Stimulated activated CD4-positive, alpha-beta T cell treated with anti-CD3 and anti-CD28 coated beads, TNF-alpha, amount 100 ng/mL, for 4 hours (primary cell): ENCODE results near the gene FSTL4.
"Not testable (repeated sequence)": the region's sequence is repeated elsewhere in the genome, so short reads cannot be mapped to it uniquely, and the experiment has no call there.

Source experiments
- DNase-seq, 3 experiments: peaks; one replicate each; pipeline ENCODE4 v3.0.0-alpha.2; 2020; ENCODE audit warnings: low read depth in 3 of 3

The FSTL4 gene

DNA sequence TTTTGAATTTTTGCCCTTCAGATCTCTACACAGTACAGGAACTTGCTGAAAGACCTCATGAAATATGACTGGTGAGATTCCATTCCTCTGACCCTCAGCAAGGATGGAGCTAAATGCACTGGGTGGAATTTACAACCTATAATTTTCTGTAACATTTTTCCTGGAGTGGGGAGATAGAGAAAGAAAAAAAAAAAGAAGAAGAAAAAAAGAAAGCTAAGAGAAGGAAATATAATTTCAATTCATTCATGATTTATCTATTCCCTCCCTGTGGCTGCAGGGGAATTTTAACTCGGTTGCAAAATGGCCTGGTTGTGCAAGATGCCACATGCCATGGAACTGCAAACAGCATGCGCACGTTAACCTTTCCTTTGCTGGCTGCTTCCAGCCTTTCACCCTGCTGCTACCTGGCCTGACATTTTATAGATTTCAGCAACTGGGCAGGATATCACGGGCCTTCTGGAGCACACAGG, 155.4 kb downstream of the FSTL4 start:
- DNase-seq = no peak

DNA sequence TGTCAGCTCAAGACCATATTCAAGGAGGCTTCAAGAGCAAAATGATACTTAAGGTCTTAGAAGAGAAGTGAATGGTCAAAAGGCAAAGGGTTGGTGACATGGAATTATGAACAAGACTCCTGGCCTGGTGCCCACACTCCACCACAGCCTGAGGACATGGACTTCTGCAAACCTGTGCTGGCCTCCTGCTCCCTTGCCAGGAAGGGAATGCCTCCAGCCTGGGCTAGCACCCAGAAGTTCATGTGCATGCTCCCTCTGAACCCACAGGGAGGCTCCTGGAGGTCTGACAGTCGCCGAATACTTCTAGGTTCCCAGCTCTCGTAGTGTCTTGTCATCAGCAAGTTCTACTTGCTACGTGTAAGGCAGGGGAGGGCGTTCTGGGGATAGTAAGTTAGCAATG, 156.7 kb downstream of the FSTL4 start:
- DNase-seq = no peak

- DNase-seq = no peak
These were observed 157.9 kb downstream of the FSTL4 start for GRCh38 chr5:133454442-133454841.

DNA sequence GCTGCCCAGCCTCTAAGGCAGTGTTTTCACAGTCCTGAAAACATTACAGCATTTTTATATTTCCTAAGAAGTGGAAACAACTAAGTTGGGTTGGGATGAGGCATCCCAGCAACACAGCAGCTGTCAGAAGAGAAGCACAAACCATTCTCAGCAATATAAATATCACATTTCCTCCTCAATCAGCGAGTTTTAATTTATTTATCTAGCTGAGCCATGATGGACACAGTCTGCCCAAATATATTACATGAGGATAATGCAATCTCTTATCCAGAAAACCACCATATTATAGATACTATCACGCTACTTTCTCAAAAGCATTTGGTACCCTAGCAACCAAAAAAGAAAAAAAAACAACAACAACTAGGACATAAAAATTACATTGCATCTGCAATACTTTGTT, 158.5 kb downstream of the FSTL4 start:
- DNase-seq = no peak

DNA sequence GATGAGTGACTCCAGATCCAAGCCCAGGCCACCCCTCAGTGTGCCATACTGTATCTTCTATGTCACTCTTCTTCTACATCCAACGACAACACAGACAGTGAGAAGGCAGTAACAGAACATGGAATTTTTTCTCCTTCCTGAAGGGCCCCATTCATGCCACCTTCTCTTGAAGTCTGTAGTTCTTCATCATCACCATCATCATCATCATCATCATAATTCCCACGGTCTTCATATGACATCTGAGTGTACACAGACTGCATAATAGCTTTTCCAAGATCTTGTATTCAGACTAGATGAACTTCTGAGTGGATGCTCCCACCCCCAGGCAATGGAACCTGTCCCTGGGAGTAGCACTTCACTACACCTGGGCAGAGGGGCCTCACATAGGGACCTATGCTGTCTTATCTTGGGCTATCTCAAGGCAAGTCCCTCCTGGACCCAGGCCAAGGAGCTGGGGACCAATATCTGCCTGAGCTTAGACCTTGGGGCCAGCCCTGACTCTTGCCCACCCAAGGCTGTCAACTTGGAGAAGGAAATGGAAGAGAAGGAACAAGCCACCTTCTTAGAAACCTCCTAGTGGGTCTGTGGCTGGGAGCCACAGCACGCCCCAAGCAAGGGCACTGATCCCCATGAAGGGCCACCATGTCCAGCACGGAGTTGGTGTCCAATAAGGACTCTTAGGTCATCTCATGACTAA, 159.1 kb downstream of the FSTL4 start:
- no peak for DNase-seq

DNA sequence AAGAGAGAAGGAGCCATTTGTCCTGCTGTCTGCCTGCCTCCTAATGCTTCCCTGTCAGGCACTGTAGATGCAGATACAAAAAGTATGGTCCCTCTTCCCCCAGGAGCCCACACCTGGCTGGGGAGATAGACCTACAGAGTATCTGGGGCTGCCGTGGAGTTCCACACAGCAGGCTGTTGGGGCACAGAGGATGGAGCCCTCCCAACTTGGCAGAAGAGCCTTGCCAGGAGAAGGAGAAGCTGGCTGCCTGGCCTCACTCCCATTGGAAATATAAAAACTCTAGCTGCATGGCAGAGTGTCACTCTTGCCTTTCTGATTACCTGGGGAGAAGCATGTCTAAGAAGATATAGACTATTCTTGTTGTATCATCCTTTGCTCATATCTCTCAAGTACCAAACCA, 160.4 kb downstream of the FSTL4 start:
- no peak for DNase-seq

DNA sequence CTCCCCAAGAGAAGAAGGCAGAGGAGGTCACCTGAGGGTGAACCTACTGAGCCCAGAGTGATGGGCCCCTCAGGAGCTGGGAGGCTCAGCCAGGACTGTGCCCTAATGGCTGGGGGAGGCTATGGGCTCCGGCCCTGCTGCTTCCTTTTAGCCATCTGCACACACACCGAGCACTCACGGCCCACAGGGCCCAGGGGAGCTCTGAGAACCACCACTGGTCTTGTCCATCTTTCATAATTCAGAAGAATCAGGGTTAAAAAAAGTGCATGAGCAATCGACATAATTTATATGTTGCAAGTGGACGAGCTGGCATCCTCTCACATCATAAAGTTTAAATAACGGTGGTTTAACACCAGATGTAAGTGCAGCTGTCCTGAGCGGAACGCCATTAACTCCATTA, 162.1 kb downstream of the FSTL4 start:
- no peak for DNase-seq

- DNase-seq = no peak
These were observed 163.2 kb downstream of the FSTL4 start for GRCh38 chr5:133449181-133449580.

GRCh38 chr5:133446440-133446839, 165.9 kb downstream of the FSTL4 start:
- no peak for DNase-seq

- DNase-seq = no peak
These were observed 166.6 kb downstream of the FSTL4 start for GRCh38 chr5:133445744-133446143.

DNA sequence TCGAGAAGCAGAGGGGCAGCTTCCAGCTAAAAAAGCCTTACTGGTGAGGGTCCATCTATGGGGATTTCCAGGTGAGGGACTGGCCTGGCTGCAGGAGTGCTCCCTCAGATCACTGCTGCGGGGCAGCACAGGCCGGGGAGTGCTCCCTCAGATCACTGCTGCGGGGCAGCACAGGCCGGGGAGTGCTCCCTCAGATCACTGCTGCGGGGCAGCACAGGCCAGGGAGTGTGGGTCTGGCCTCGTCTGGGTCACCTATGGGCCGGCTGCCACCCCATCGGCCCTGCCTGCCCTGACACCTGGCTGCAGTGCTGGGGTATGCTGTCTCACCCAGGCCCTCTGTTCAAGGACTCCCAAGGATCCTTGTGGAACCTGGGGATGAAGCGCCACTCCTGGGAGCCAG, 167.1 kb downstream of the FSTL4 start:
- DNase-seq = not testable (repeated sequence)

DNA sequence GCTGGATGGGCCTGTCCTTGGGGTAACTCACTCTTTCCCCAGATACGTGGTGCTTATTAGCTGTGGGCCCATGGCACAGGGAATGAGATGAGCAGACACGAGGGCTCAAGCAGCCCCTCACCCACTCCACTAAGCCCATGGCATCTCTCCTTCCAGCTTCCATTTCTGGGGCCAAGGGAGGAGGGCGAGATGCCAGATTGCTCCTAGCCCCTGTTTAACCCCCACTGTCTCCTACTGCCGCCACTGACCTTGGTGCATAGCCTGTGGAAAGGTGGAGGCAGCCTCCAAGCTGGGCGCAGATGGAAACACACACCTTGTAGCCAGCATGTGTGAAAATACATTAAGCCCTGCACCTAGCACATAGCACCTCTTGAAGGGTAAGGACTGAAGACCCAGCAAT, 167.6 kb downstream of the FSTL4 start:
- DNase-seq = no peak

- DNase-seq = no peak
These were observed 171.1 kb downstream of the FSTL4 start for GRCh38 chr5:133441166-133441815.

DNA sequence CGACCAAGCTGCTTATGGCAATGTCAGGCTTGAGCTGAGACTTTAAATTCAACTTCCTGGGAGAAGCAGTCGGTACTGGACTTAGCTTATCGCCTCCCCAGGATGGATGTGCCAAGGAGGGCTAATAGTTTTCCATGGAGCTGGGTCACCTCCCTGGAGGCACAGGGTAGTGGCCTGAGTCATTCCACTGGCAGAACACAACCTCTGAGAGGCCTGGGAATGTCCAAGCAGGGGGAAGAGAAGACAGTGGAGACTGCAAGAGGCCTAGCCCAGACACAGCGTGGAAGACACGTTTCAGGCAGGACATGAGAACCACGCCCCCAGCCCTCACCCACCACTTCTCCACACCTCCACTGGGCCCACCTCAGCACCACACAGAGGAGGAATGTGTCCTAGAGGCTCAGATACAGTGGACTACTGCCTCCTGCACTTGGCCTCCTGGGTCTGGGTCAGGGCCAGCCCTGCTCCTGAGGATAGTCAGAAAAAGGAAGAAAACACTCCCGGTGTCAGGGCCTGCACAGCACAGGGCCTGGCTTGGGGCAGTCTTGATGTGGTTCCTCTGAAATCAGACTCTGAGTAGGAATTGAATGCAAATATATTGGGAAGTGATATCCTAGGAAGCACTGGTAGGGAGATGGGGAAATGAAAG, 171.8 kb downstream of the FSTL4 start:
- no peak for DNase-seq

DNA sequence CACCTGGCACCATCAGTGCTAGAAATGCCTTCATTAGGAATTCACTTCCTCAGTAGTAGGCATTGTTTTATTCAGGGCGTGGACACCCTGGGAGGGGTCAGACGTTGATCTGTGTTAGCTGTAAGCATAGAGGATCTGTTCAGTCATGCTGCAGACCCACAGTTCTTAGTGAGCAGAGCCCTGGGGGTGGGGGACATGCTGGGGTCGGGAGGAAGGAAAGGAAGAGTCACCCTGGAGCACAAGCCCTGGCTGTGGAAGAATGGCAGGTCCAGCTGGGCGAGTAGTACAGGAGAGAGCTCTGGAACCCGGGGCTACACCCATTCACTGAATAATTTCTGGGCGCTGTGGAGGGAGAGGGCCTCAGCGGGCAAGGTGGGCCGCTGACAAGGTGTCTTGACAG, 172.5 kb downstream of the FSTL4 start:
- no peak for DNase-seq

GRCh38 chr5:133438487-133438886, 173.9 kb downstream of the FSTL4 start:
- DNase-seq = no peak

DNA sequence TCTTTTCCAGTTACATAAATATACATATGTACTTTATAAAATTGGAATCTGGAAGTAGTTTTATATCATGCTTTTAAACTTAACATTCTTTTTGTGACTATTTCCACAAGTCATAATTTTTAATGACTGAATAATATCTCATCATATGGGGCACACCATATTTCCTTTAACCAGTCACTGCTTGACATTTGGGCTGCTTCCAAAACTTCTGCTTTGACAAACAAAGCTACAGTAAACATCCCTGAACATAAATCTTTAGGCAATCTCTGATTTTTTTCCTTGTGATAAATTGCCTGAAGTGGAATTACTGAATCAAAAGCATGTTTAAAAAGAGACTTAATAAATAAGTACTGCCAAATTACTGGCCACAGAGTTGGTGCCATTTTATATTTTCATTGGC, 178.0 kb downstream of the FSTL4 start:
- DNase-seq = no peak

DNA sequence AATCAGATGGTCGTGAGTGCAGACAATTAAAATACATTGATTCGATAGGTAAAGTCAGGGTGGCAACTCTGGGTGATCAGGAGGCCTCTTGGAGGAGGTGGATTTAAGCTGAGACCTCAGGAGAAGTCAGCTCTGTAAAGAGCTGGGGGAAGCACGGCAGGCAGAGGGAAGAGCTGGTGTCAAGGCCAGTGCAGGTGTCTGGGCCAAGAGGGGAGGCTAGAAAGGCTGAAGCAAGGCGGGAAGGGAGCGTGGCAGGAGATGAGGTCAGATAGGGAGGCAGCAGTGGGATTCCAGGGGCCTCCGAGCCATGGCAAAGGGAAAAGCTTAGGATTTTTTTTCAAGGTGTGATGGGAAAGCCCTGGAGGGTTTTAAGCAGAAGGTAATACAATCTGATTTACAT, 178.7 kb downstream of the FSTL4 start:
- DNase-seq = no peak

- no peak for DNase-seq
These were observed 179.3 kb downstream of the FSTL4 start for GRCh38 chr5:133432956-133433532.

- no peak for DNase-seq
These were observed 180.9 kb downstream of the FSTL4 start for GRCh38 chr5:133431326-133431865.

DNA sequence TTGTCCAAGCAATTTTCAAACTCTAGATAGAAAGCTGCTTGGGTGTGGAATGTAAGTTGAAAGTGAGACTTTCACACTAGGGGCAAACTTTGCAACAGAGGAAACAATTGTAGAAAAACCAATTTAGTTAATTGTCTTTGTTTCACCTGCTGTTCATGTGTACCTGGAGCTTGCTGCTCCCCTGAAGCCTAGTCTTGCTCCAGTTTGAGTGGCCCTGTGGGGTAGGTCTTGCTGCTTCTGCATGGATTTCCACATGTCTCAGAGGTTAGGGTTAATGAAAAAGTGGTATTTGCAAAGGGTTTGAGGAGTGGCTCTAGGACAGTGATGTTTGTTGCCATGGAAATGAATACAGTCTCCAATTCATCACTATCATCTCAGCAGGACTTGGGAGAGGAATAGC, 182.2 kb downstream of the FSTL4 start:
- no peak for DNase-seq

DNA sequence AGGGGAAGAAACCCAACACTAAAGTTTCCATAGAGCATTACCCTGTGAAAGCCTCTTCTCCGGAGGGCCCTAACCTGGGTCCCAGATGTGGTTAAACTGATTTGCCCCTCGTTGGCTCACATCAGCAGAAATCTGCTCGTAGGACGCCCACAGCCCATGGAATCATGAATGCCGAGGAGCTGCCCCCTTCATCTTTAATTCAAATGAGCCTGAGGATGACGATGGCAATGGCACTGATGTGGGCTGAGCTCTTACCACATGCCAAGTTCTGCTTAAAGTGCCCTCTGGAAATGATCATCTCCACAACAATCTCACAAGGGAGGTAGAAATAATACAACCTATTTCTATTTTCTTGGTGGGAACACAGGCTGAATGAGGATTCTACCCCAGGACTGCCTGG, 183.3 kb downstream of the FSTL4 start:
- DNase-seq = no peak
